GM12878 (cell line): ENCODE results near the gene CZIB. TPM values are rescaled to one million over a fixed set of nuclear protein-coding genes. Genes with fewer than 3 reads are reported as not detected.

ENCODE experiments used
- ATAC-seq: fragments of 200-7000 bp; cut with Tn5 transposase; 3 replicates; pipeline ENCODE4 v1.9.1; 2020; ENCODE audit warnings: mild to moderate bottlenecking, moderate library complexity
- BruUV-seq: library from RNA; stranded (reverse); fragments of 400-500 nt; replicated peaks from 2 replicates; lab custom pipeline; 2021; lab: Mats Ljungman, UMichigan
- CTCF ChIA-PET: fragments of 300-600 bp; sonication (Branson Sonifier 250); formaldehyde crosslinking; extraction: SDS; loops from one replicate; lab custom pipeline; 2021; ENCODE audit warnings: inconsistent platforms; lab: Yijun Ruan, JAX
- POLR2A ChIA-PET: fragments of 350-600 bp; formaldehyde crosslinking; extraction: SDS; loops from one replicate; lab custom pipeline; 2021; ENCODE audit warnings: inconsistent platforms; lab: Charles Lee
- RAD21 ChIA-PET: fragments of 300-600 bp; sonication (Branson Sonifier 250); formaldehyde crosslinking; loops from one replicate; lab custom pipeline; 2023; ENCODE audit warnings: antibody characterized with exemption; ENCODE audit not compliant: unreplicated experiment; lab: Charles Lee
- SMC1A ChIA-PET: fragments of 300-600 bp; sonication (Branson Sonifier 250); formaldehyde crosslinking; loops from one replicate; lab custom pipeline; 2023; ENCODE audit not compliant: unreplicated experiment, uncharacterized antibody; lab: Charles Lee
- DNase-seq: peaks from one replicate; pipeline ENCODE4 v3.0.0-alpha.2; 2011; ENCODE audit warnings: low read depth, low spot score
- FAIRE-seq: peaks from 3 replicates; lab custom pipeline; 2011; peaks lifted over from hg19 to GRCh38; lab: Jason Lieb, UNC
- H2AFZ ChIP-seq: 2 replicates; pipeline ENCODE4 v1.6.0; 2011; ENCODE audit warnings: low read depth, low read length, control low read depth; ENCODE audit not compliant: control insufficient read depth
- H3K27ac ChIP-seq: 2 replicates; pipeline ENCODE4 v1.5.1; 2011; ENCODE audit warnings: control low read depth; ENCODE audit not compliant: control insufficient read depth, insufficient read depth
- H3K27me3 ChIP-seq, 2 experiments: replicated peaks in 1 of 2; 2 replicates each; pipeline versions ENCODE4 v1.6.0 to v1.6.1; 2011; ENCODE audit warnings: low read length in 1 of 2; ENCODE audit not compliant: control insufficient read depth in 2 of 2, insufficient read depth in 2 of 2
- H3K36me3 ChIP-seq, 2 experiments: 2 replicates each; pipeline ENCODE4 v1.5.1; 2011; ENCODE audit warnings: low read length in 1 of 2; ENCODE audit not compliant: control insufficient read depth in 2 of 2, insufficient read depth in 2 of 2
- H3K4me1 ChIP-seq: 2 replicates; pipeline ENCODE4 v1.6.1; 2011; ENCODE audit warnings: mild to moderate bottlenecking, low read length, moderate library complexity, mixed read lengths; ENCODE audit not compliant: control insufficient read depth, insufficient read depth
- H3K4me2 ChIP-seq: 2 replicates; pipeline ENCODE4 v1.6.0; 2011; ENCODE audit warnings: control low read depth; ENCODE audit not compliant: control insufficient read depth, insufficient read depth
- H3K4me3 ChIP-seq: fragments of 200-600 bp; sonication (generic); 2 replicates; pipeline ENCODE4 v1.5.1; 2016
- H3K79me2 ChIP-seq: 2 replicates; pipeline ENCODE4 v1.6.0; 2011; ENCODE audit warnings: low read length; ENCODE audit not compliant: control insufficient read depth, insufficient read depth
- H3K9ac ChIP-seq: 2 replicates; pipeline ENCODE4 v1.8.0; 2011; ENCODE audit warnings: low read length, control low read depth, mixed read lengths; ENCODE audit not compliant: control insufficient read depth, insufficient read depth
- H3K9me3 ChIP-seq: replicated peaks from 3 replicates; pipeline ENCODE4 v1.5.1; 2011; ENCODE audit warnings: mild to moderate bottlenecking, low read length; ENCODE audit not compliant: control insufficient read depth, insufficient read depth
- H4K20me1 ChIP-seq: 2 replicates; pipeline ENCODE4 v1.6.0; 2011; ENCODE audit not compliant: control insufficient read depth, insufficient read depth
- CHD2 ChIP-seq: IDR thresholded peaks from 2 replicates; pipeline ENCODE4 v1.6.1; 2011; ENCODE audit warnings: low read depth, low read length, improper control_type of control experiment, borderline replicate concordance
- CTCF ChIP-seq, 3 experiments: IDR thresholded peaks in 2 of 3; conservative IDR thresholded peaks in 1 of 3; 2 replicates each; pipeline ENCODE4 v1.5.1; 2011; ENCODE audit warnings: low read depth in 3 of 3, low read length in 3 of 3, mild to moderate bottlenecking in 3 of 3, control low read depth in 2 of 3, moderate library complexity in 2 of 3, inconsistent platforms in 1 of 3, mixed read lengths in 1 of 3; ENCODE audit not compliant: control insufficient read depth in 2 of 3, insufficient read depth in 1 of 3; ENCODE audit errors: extremely low read depth in 1 of 3
- NR2C2 ChIP-seq: IDR thresholded peaks from 2 replicates; pipeline ENCODE4 v1.6.1; 2011; ENCODE audit warnings: borderline replicate concordance, low read depth; ENCODE audit not compliant: control insufficient read depth, insufficient read length
- RAD21 ChIP-seq: IDR thresholded peaks from 2 replicates; pipeline ENCODE4 v1.6.1; 2011; ENCODE audit warnings: mild to moderate bottlenecking, low read depth, low read length, moderate library complexity; ENCODE audit not compliant: insufficient read depth
- SMC3 ChIP-seq: IDR thresholded peaks from 2 replicates; pipeline ENCODE4 v1.6.1; 2011; ENCODE audit warnings: low read length, improper control_type of control experiment, borderline replicate concordance
- in situ Hi-C: fragments of 300-500 bp; cut with MboI; formaldehyde crosslinking; loops from 9 replicates; pipeline ENCODE4 v1.14.3; 2018; ENCODE audit warnings: mixed read lengths
- intact Hi-C: fragments of 100-400 bp; cut with micrococcal nuclease; formaldehyde crosslinking; loops from one replicate; pipeline ENCODE4 v1.14.2; 2022; ENCODE audit not compliant: unreplicated experiment
- polyA plus RNA-seq, 11 experiments: library from polyadenylated mRNA; depleted of rRNA in 4 of 11; unstranded in 6 of 11; stranded (reverse) in 5 of 11; fragments of >200 nt; fragmentation: Nextera tagmentation in 4 of 11; fragmentation: Illumina TruSeq in 1 of 11; extraction: Ambion mirVana in 4 of 11; extraction: Trizol in 1 of 11; gene quantifications; 1 replicate in 1 of 11; 2 replicates in 10 of 11; pipeline versions ENCODE4 v1.2.1 to v1.2.3, GENCODE V29; 2011 to 2016; ENCODE audit warnings: inconsistent platforms in 2 of 11, missing spikeins in 2 of 11, low read depth in 1 of 11
- total RNA-seq, 4 experiments: library from RNA; depleted of rRNA in 3 of 4; stranded (reverse); fragments of >200 nt in 3 of 4; fragmentation: Illumina TruSeq in 1 of 4; extraction: Trizol in 1 of 4; gene quantifications; 2 replicates each; pipeline versions ENCODE4 v1.2.1 to v1.2.3, GENCODE V29; 2013 to 2021

CZIB gene
- total and polyA plus RNA-seq, 10 of the 15 experiments (the other 5 are each of a cell fraction or from before 2014, with no cell fraction given): 36.1 to 68.3 (median 50.4) TPM

DNA sequence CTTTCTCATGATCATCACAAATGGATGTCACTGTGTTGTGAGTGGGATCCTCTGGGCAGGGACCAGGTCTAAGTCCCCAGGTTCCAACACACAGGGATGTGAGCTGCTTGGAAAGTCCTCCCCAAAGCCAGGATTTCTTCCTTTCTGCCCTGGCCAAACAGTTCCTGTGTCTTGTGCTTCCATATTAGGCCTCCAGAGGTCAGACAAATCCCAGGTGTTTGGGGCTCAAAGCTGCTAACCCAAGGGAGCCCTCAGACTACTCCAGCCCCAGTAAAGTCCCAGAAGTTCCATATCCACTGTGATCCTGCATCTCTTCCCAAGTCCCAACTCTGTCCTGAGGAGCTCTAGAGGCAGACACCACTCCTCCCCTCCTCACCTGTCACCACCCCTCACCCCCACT lies 45.6 kb upstream of the CZIB start:
- POLR2A ChIA-PET: no interaction called here
- Histone ChIP-seq H3K9ac (no peak overlapping the region), H3K4me2 (no peak overlapping the region), H3K36me3 (peaks cover 25 to 30% of the 10 kb centered on the region in 2 experiments; a peak in 3 of 4 replicates), H3K27ac (no peak overlapping the region), H3K9me3 (no peaks in the 10 kb centered on the region), H4K20me1 (no peaks in the 10 kb centered on the region), H3K4me3 (no peak overlapping the region), H3K4me1 (no peaks in the 10 kb centered on the region), H3K79me2 (no peaks in the 10 kb centered on the region), H2AFZ (no peak overlapping the region), H3K27me3 (no peaks in the 10 kb centered on the region)
- BruUV-seq: no TSS peak
- FAIRE-seq (no peak), ATAC-seq (peak; percentile 43; the same call in 2 of the 3 replicates), DNase-seq (no peak)
- in situ Hi-C loops (no loop called here), intact Hi-C loops (no loop called here)
- RAD21 ChIA-PET: no interaction called here
- SMC1A ChIA-PET: interaction anchor here (0.5 to 1.1 kb wide), 3 partner anchors 46 to 131 kb away, joined by 3 read pairs; no protein-coding TSS in a partner anchor
- CTCF ChIA-PET: interaction anchor here (1.7 to 4.7 kb wide), 2 partner anchors 12 to 127 kb away, joined by 9 to 16 read pairs; no protein-coding TSS in a partner anchor
- no peak for TF ChIP-seq CHD2
- peak; percentile 22 to 25 (median 23); a peak in 4 of 6 replicates for TF ChIP-seq CTCF (IDR thresholded peaks at IDR 0.05 in 2 of 3, conservative IDR thresholded peaks at IDR 0.05 in 1 of 3; ENCODE audit: control insufficient read depth in 2 of 3, extremely low read depth in 1 of 3, insufficient read depth in 1 of 3, low read depth in 3 of 3, low read length in 3 of 3)
- no peak for TF ChIP-seq NR2C2
- TF ChIP-seq RAD21: peak; percentile 33
- TF ChIP-seq SMC3: peak; percentile 8; the same call in 1 of the 2 replicates
